GM19395 (cell line): ENCODE data around the gene KCTD13.
"Not testable (repeated sequence)": the region's sequence is repeated elsewhere in the genome, so short reads cannot be mapped to it uniquely, and the experiment has no call there.

Experiments used
- ATAC-seq: cut with Tn5 transposase; IDR thresholded peaks from one replicate; pipeline ENCODE4 v1.9.1; 2021; ENCODE audit warnings: mild to moderate bottlenecking, moderate library complexity; ENCODE audit not compliant: unreplicated experiment

Gene KCTD13

DNA sequence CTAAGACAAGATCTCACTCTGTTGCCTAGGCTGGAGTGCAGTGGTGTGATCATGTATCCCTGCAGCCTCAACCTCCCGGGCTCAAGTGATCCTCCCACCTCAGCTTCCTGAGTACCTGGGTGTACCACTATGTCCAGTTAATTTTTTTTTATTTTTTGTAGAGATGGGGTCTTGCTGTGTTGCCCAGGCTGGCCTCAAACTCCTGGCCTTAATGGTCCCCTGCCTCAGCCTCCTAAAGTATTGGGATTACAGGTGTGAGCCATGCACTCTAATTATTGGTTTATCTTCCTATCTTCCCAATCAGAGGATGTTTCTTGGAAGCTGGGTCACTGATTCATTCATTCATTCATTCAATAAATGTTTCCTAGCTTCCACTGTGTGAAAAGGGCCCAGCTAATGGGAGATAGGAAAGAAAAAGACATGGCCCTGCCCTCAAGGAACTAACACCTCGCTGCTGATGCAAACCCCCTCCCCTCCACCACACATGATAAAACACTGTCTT, 17.3 kb downstream of the KCTD13 start:
- ATAC-seq, result no peak

DNA sequence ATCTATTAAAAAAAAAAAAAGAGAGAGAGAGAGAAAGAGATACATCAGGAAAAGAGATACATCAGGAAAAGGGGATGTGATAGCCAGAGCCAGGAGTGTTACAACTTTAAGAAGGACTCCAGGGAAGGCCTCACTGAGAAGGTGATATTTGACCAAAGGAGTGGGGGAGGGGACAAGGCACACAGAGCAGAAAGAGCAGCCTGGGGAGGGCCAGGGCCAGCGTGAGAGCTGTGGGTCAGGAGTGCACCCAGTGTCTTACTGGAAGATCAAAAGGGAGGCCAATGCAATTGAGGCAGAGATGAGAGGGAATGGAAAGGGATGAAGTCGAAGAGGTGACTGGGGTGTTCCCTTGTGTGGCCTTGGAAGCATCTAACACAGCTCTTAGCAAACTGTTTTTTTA, 18.1 kb downstream of the KCTD13 start:
- ATAC-seq, result no peak

DNA sequence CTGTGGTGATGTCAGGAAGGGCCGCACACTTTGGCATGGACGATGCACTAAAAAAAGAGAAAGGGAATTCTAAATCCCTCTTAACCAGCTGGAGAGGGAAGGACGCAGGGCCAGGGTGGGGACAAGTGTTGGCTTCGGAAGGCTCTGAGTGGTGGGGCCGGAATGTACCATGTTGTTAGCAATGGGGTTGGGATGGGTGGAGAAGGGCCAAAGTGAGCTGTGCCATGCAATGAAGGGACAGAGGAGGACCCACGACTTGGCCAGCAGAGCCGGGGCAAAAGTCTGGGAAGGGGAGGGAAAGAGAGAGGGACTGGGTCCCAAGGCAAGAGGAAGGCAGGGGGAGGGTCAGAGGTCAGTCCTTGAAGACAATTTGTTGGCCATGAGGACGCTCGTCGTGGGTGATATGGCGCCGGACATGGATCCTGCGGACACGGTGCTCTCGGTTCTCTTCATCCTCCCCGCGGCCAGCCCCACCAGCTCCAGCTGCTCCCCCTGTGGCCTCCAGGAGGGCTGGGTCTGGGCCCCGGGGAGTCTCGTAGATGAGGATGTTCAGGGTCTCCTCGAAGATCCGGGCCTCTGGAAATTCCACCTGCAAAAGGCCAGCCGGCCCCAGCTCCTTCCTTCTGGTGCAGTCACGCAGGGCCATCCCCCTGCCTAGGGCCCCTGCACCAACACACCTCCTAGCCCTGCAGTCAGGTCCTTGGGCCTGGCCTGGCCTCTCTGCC, 19.3 kb downstream of the KCTD13 start:
- ATAC-seq, result no peak

DNA sequence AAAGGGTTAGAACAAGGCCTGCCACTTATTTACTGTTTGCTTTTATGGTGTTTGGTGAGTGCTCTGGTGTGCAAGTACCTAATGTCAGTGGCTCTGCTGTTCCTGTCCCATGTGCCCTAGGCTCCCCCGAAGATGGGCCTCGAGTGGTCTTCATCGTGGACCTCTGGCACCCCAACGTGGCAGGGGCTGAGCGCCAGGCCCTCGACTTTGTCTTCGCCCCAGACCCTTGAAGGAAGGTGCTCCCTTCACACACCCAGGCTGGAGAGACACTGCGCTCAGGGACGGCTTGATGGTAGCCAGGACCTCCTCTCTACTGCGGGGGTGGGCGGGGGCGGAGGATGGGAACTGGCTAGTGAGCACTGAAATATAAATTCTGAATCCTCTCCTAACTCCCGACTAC, 20.4 kb downstream of the KCTD13 start:
- no peak for ATAC-seq

DNA sequence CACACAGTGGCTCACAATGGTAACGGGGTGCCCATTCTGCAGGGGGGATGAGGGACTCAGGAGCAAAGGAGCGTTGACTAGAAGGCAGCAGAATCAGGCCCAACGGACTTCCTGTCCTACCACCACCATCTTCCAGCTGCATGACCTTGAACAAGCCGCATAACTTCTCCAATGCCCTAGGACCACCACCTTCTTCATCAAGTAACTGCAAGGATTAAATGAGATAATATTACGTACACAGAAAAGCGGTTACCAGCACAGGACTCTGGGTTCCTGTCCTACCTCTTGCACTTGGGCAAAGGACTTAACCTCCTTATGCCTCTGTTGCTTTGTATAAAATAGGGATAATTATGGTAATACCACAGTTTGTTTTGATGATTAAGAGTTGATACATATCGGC, 21.1 kb downstream of the KCTD13 start:
- no peak for ATAC-seq

DNA sequence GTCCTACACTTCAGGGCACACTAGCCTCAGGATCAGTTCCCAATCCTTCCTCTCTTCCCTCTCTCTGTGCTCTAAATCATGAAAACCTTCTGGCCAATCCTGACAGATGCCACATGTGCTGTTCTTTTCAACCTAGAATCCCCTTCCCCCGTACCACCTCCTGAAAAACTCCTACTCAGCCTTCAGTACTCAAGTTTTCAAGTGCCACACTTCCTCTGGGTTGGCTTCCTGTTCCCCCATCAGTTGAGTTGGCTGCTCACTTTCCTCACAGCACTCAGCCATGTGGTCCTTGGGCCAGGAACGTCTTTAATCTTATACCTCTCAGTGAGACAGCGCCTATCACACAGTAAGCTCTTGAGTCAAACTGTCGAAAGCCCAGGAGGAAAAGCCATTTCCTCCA, 22.4 kb downstream of the KCTD13 start:
- ATAC-seq, result no peak

DNA sequence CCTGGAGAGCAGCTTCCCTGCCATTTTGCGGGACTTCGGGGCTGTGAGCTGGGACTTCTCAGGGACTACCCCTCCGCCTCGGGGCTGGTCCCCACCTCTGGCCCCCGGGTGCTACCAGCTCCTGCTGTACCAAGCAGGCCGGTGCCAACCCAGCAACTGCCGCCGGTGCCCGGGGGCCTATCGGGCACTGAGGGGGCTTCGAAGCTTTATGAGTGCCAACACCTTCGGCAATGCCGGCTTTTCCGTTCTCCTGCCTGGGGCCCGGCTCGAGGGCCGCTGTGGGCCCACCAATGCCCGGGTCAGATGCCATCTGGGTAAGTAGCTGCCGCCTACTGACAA, 24.4 kb downstream of the KCTD13 start:
- ATAC-seq, result no peak

DNA sequence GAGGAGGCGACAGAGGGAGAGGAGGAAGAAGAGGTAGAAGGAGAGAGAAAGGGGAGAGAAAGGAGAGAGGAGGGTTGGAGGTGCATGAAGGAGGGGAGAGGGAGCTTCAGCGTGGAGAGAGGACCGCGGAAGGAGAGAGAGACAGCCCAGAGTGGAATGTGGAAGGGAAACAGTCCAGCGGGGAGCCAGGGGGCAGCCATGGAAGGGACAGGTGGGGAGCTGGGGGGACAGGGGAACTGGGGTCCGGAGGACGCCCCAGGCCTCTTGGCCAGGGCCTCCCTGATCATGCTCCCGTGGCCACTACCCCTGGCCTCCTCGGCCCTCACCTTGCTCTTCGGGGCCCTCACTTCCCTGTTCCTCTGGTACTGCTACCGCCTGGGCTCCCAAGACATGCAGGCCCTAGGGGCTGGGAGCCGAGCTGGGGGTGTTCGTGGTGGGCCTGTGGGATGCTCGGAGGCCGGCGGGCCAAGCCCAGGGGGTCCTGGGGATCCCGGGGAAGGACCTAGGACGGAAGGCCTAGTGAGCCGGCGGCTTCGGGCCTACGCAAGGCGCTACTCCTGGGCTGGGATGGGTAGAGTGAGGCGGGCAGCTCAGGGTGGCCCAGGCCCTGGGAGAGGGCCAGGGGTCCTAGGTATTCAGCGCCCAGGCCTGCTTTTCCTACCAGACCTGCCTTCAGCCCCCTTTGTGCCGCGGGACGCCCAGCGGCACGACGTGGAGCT, 25.0 kb downstream of the KCTD13 start:
- ATAC-seq, result no peak

DNA sequence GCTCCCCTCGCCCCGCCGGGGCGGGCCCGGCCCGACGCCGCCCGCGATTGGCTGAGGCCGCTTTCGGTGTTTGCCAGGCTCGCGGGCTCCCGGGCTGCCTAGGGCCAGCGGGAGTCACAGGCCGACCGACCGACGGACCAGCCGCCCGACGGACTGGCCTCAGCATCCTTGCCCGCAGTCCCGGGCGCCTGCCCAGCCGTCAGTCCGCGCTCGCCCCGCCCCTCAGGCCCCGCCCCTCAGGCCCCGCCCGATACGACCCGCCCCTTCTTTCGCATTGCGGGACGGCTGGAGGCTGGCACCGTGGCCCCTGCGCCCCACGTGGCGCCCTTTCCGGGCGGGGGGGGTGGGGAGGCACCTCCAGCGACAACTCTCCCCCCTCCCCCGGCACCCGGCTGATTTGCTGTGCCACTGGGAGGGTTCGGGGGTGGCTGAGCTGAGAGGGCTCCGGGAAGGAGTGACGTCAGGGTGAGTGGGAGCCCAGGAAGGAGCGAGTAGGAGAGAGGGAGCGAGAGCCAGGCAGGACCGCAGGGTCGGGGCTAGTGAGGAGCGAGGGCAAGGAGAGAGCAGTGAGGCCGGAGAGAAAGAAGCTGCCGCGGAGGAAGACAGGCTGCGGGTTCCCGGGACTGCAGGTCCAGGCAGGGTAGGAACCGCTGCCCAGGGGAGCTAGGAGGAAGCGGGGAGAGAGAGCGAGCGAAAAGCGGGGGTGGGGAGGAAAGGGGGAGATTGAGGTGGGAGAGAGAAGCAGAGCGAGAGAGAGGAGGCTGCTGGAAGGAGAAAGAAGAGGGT, 25.7 kb downstream of the KCTD13 start, which contains the start of gene ASPHD1:
Gene ASPHD1, plus strand, starts transcription at position 387 of the 786 bp plus-strand sequence. CDS start 484 bp downstream, outside the sequence.
- no peak for ATAC-seq

DNA sequence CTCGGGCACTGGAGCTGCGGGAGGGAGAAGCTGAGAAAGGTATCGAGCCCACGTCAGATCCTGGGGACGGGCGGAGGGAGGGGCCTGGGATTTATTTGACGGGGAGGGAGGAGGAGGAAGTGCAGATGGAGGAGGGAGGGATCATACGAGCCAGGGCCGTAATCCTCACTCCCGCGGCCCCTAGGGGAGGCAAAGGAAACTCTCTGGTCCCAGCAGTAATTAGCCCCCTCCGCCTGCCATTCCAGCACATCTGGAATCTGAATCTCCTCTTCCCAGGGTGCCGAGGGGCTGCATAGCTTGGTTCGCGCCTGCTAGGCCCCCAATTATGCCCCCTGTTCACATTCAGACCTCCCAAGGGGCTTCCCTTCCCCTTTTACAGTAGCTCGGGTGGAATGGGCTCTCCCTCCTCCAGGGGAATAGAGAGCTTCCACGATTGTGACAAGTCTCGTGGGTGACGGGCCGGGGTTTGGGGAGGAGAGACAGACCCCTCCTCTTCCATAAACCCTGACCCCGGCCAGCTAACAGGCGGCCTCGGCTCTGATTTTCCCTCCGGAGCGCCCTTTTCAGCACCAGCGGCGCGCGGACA, 26.4 kb downstream of the KCTD13 start, which contains the start of gene SEZ6L2:
Gene SEZ6L2, minus strand, starts transcription at position 35 of the 586 bp plus-strand sequence. CDS start 531 bp downstream, outside the sequence.
- ATAC-seq, result no peak

DNA sequence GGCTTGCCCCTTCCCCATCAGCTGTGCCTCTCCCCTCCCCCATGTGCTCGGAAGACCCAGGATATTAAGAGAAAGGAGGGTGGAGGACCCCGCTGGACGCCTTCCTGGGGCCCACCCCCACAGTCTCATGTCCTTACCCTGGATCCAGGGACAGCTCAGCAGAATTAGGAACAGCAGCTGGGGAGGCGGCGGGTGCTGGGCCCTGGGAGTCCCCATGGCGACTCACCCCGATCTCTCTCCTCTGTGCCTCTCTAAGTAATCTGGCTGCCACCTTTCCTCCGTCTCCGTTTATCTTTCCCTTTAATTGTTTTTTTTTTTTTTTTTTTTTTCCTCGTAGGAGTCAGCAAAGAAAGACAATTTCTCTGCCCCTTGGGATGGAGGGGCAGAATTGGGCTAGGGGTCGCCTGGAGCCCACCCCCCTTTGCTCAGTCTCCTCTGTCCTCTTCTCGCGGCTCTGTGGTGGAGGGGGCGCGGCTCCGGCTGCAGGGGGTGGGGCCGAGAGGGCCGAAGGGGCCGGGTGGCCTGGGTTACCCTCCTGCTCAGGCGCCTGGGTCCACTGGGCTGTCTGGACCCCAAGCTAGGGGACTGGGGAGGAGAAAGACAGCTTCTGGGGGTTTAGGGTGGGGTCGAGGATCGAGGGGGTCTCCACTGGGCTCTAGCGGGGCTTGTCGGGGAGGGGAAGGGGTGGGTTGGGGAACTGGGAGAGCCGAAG, 27.1 kb downstream of the KCTD13 start:
- ATAC-seq, result no peak

DNA sequence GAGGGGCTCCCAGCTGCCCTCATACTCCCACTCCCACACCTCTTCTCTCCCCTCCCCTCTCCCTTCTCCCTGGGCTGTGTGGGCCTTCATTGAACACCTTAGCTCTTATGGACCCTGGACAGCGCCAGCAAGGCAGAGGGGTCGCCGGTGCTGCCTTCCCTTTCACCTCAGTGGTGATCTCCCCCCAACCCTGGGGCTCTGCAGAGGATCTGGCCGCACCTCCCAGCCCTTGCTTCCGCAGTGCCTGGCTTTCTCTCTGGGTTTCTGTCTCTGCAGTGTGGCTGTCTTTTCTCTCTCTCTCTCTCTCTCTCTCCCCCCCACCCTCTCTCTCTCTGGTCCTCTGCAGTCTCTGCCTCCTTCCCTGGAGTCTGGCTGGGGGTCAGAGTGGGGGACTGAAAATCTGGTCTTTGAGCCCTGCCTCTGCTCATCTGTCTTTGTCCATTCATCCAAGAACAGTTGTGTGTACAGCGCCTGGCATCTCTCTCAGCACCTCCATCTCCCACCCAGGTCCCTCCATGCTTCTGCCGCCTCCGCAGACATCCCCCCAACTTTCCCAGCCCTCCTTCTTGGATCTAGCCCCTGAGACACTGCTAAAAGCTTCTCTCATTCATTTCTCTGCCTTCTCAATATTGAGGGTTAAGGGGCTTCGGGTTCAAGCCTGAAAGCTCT, 27.8 kb downstream of the KCTD13 start:
- no peak for ATAC-seq

DNA sequence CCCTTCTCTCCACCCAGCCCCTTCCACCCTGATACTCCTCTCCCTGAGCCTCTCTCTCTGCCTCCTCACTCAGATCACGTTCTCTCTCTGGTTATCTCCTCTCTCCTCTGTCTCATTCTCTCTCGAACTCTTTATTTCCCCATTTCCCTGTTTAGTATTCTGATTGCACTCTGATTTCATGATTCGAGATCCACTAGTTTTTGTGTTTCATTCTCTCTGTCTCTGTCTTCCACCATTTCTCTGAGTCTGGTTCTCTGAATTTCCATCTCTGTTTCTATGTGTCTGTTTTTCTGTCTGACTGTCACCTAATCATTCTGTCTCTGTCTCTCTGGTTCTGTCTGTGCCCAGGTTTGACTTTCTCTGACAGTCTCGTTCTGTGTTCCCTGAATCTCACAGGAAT, 28.7 kb downstream of the KCTD13 start:
- no peak for ATAC-seq

DNA sequence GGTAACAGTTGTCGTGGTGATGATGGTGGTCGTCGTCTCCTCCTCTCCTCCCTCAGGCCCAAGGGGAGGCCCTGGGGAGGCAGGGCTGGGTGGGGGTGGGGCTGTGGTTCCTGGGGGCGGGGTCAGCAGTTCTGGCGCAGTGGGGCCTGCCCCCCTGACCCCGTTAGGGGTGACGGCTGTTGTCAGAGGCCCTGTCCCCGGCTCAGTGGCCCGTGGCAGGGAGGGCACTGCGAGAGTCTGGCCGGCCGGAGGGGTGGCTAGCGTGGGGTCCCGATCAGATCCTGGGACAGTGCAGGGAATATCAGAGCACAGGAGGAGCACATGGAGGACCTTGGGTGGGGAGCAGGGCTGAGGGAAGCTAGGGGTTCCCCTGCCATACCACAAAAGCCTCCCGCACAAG, 29.2 kb downstream of the KCTD13 start:
- ATAC-seq, result no peak

DNA sequence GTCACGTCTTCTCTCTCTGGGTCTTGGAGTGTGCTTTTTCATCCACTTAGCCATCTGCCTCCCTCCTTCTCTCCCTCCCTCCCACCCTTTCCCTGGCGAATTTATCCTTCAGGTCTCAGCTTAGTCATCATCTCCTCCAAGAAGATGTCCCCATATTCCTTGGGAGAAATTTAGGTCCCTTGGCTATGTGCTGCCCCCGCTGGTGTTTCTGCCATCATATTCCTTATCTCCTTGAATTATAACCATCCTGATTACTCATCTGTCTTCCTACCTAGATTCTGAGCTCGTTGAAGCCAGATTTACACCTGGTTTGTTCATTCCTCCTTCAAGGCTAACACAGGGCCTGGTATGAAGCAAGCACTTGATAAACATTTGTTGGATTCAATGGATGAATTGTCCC, 31.7 kb downstream of the KCTD13 start:
- no peak for ATAC-seq

DNA sequence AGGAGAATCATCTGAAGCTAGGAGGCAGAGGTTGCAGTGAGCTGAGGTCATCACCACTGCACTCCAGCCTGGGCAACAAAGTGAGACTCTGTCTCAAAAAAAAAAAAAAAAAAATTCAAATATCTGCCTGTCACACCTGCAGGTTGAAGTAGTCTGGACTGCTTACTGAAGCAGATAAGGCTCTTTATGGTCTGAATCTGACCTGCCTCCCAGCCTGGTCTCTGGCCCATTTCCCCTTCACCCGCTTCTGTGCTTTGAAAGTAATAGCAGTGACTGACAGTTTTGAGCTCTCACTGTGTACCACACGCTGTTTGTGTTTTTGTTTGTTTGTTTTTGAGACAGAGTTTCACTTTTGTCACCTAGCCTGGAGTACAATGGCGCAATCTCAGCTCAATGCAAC, 32.5 kb downstream of the KCTD13 start:
- ATAC-seq, result no peak

DNA sequence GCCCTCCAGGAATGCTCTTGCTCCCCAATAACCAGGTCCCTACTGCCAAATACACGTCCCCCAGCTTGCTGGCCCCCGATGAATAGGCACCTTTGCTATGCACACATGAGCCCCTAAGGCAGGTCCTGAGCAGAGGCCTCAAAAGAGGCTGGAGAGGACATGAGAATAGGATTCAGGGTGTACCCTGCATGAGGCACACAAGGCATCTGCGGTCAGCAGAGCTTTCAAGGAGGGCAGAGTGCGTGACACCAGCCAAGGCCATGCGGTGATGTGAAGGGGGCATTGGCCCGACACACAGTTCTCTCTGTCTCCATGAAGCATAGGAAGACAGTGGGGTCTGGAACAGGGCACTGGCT, 33.6 kb downstream of the KCTD13 start:
- ATAC-seq, result no peak

DNA sequence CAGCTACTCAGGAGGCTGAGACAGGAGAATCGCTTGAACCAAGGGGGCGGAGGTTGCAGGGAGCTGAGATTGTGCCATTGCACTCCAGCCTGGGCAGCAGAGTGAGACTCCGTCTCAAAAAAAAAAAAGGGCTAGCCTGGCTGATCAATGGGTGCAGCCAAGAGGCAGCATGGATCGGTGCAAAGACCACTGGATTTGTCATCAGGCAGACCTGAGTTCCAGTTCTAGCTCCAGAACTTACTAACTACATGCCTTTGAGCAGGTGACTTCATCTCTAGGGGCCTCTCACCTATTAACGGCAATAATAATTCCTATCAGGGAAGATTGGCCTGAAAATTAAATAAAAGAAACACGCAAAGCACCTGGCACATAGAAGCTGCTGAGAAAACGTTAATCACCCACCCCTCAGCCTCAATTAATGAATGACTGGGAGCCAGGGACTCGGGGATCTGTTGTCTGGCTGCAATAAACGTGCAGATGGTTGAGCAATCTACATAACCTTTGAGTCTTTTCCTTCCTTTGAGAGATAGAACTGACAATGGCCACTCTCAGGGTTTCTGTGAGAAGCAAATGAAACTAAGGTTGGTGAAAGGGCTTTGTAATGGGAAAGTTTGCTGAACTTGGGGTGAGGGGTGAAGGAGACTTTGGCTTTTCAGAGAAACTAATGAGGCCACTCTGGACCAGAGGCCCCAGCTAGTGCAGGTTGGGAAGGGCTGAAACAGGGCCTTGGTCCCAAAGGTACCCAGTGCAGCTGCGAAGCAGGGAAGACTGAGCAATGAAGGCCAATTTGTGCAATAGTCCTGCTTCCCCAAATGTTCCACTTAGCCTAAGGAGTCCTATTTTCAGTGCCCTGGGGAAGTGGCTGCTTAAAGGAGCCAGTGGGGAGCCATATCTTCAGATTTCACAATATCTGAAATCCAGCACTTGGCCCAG, 34.2 kb downstream of the KCTD13 start:
- no peak for ATAC-seq

DNA sequence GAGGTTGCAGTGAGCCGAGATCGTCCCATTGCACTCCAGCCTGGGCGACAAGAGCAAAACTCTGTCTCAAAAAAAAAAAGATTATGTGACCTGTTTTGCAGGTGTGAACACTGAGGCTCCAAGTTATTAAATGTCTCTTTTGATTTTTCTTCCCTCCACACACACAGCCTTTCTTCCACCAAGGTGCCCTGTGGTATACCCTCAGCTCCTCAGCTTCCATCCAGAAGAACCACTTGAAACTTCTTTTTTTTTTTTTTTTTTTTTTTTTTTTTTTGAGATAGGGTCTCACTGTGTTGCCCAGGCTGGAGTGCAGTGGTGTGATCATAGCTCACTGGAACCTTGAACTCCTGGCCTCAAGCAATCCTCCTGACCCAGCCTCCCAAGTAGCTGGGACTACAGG, 36.7 kb downstream of the KCTD13 start:
- ATAC-seq, result not testable (repeated sequence)
